ENCODE data around the gene MANSC4.

- TF ChIP-seq EZH2 (IDR thresholded peaks at IDR 0.05; ENCODE audit: low read depth, unreplicated experiment) (no peak), CTCF (conservative IDR thresholded peaks at IDR 0.05; ENCODE audit: low read depth in 2 of 2) (no peak), ZNF462 (CRISPR knock-in tag; IDR thresholded peaks at IDR 0.05) (no peak), ETS1 (IDR thresholded peaks at IDR 0.05) (no peak), ZNF331 (CRISPR knock-in tag; IDR thresholded peaks at IDR 0.05; ENCODE audit: low read depth) (no peak), REST (IDR thresholded peaks at IDR 0.05; ENCODE audit: unreplicated experiment) (no peak), CREB1 (CRISPR knock-in tag; IDR thresholded peaks at IDR 0.05; ENCODE audit: low read depth) (no peak), EZH2phosphoT487 (IDR thresholded peaks at IDR 0.05; ENCODE audit: unreplicated experiment) (no peak), POLR2AphosphoS5 (IDR thresholded peaks at IDR 0.05; ENCODE audit: low read depth) (no peak)
Observed at GRCh38 chr12:27782481-27782880, 2.4 kb upstream of the MANSC4 start.
